ENCODE measurements around the gene ADGRG4.

ADGRG4 gene

DNA sequence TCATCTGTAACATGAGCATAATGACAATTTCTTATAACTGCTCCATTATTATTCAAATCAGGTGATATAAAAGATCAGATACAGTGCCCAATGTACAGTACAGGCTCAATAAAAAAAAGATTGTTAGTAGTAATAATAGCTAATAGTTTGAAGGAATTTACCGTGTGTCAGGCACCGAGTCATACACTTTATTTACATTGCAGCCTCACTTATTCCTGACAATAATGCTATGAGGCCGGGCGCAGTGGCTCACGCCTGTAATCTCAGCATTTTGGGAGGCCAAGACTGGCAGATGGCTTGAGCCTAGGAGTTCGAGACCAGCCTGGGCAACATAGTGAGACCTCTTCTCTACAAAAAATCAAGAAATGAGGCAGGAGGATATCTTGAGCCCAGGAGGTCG, 39.4 kb upstream of the ADGRG4 start:
- Histone ChIP-seq H3K36me3 (ENCODE audit: insufficient read depth, insufficient read length, low read length) (no peaks in the 10 kb centered on the region), H3K9ac (ENCODE audit: insufficient read length, low read depth) (no peak overlapping the region), H3K27me3 (ENCODE audit: insufficient read depth, insufficient read length) (no peaks in the 10 kb centered on the region), H3K4me3 (ENCODE audit: insufficient read length, low read depth) (no peak overlapping the region), H3K4me1 (ENCODE audit: insufficient read depth, insufficient read length) (no peaks in the 10 kb centered on the region), H3K9me3 (ENCODE audit: insufficient read depth, low read length) (no peaks in the 10 kb centered on the region)
- DNase-seq (ENCODE audit: low read depth, low spot score) = no peak
- TF ChIP-seq YY1 (IDR thresholded peaks at IDR 0.05; ENCODE audit: insufficient read depth, insufficient read length) = no peak
- no peak for TF ChIP-seq ZNF274 (IDR thresholded peaks at IDR 0.05; ENCODE audit: low read depth, low read length)
- no peak for TF ChIP-seq SUZ12 (IDR thresholded peaks at IDR 0.05; ENCODE audit: extremely low read depth, insufficient read depth, insufficient read length)

DNA sequence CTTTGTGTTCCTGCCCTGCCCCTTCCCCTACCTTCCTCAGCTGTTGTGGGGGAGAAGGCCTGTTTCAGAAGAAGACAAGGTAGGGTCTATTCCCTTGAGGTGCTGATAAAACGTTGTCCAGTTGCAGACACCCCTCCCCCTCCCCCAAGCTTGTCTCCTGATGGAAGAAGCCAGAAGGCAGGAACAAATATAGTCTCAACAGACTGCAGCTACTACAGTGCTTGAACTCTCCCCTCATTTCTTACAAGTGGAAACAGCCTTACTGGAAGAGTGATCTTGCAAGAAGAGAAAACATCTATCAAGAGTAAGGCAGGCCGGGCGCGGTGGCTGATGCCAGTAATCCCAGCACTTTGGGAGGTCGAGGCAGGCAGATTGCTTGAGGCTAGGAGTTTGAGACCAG, 38.5 kb upstream of the ADGRG4 start:
- DNase-seq (ENCODE audit: low read depth, low spot score) = no peak
- no peak overlapping the region for H3K4me3 ChIP-seq (ENCODE audit: insufficient read length, low read depth)
- no peaks in the 10 kb centered on the region for H3K27me3 ChIP-seq (ENCODE audit: insufficient read depth, insufficient read length)
- no peaks in the 10 kb centered on the region for H3K9me3 ChIP-seq (ENCODE audit: insufficient read depth, low read length)
- no peak for TF ChIP-seq ZNF274 (IDR thresholded peaks at IDR 0.05; ENCODE audit: low read depth, low read length)
- TF ChIP-seq SUZ12 (IDR thresholded peaks at IDR 0.05; ENCODE audit: extremely low read depth, insufficient read depth, insufficient read length) = no peak
- no peak for TF ChIP-seq YY1 (IDR thresholded peaks at IDR 0.05; ENCODE audit: insufficient read depth, insufficient read length)
- no peak overlapping the region for H3K9ac ChIP-seq (ENCODE audit: insufficient read length, low read depth)
- no peaks in the 10 kb centered on the region for H3K4me1 ChIP-seq (ENCODE audit: insufficient read depth, insufficient read length)
- H3K36me3 ChIP-seq (ENCODE audit: insufficient read depth, insufficient read length, low read length) = no peaks in the 10 kb centered on the region

DNA sequence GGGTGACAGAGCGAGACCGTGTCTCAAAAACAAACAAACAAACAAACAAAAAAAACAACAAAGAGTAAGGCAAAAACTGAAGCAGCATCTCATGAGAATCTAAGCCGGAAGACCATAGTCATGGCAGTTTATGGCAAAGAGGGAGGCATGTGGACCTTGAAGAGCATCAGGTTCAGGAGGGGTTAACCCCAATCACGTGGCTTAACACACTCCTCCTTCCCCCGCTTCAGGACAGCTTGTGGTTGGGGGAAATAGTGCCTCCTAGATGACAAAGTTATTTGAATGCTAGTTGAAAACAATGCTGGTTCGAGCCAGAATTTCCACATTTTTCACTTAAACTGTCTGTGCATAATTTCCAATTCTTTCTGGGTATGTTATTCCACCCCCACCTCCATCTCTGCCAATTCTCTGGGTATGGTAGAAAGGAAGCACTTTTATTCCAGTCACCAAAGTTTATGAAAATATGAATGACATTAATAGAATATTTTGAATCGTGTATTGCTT, 37.9 kb upstream of the ADGRG4 start:
- Histone ChIP-seq H3K9ac (ENCODE audit: insufficient read length, low read depth) (no peak overlapping the region), H3K27me3 (ENCODE audit: insufficient read depth, insufficient read length) (no peaks in the 10 kb centered on the region), H3K4me3 (ENCODE audit: insufficient read length, low read depth) (no peak overlapping the region), H3K4me1 (ENCODE audit: insufficient read depth, insufficient read length) (no peaks in the 10 kb centered on the region), H3K9me3 (ENCODE audit: insufficient read depth, low read length) (no peaks in the 10 kb centered on the region), H3K36me3 (ENCODE audit: insufficient read depth, insufficient read length, low read length) (no peaks in the 10 kb centered on the region)
- no peak for DNase-seq (ENCODE audit: low read depth, low spot score)
- TF ChIP-seq SUZ12 (IDR thresholded peaks at IDR 0.05; ENCODE audit: extremely low read depth, insufficient read depth, insufficient read length) = no peak
- TF ChIP-seq ZNF274 (IDR thresholded peaks at IDR 0.05; ENCODE audit: low read depth, low read length) = no peak
- no peak for TF ChIP-seq YY1 (IDR thresholded peaks at IDR 0.05; ENCODE audit: insufficient read depth, insufficient read length)

DNA sequence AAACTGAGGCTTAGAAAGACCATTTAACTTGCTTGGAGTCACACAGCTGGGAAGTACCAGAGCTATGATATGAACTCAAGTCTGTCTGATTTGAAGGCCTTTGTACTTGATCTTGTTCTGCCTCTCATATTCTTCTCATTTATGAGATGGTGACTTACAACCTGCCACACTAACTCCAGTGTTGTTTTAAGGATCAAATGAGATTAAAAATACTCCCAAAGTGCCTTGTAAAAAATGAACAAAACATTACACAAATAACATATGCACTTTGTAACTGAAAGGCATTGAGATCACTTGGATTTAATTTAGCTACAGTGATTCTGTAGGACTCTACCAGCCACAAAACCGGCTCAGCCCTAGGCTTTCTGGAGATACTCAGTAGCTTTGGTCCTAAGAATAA, 33.9 kb upstream of the ADGRG4 start:
- Histone ChIP-seq H3K27me3 (ENCODE audit: insufficient read depth, insufficient read length) (no peaks in the 10 kb centered on the region), H3K4me3 (ENCODE audit: insufficient read length, low read depth) (no peak overlapping the region), H3K36me3 (ENCODE audit: insufficient read depth, insufficient read length, low read length) (no peaks in the 10 kb centered on the region), H3K9ac (ENCODE audit: insufficient read length, low read depth) (no peak overlapping the region), H3K4me1 (ENCODE audit: insufficient read depth, insufficient read length) (no peaks in the 10 kb centered on the region), H3K9me3 (ENCODE audit: insufficient read depth, low read length) (no peaks in the 10 kb centered on the region)
- DNase-seq (ENCODE audit: low read depth, low spot score) = no peak
- TF ChIP-seq SUZ12 (IDR thresholded peaks at IDR 0.05; ENCODE audit: extremely low read depth, insufficient read depth, insufficient read length) (no peak), ZNF274 (IDR thresholded peaks at IDR 0.05; ENCODE audit: low read depth, low read length) (no peak), YY1 (IDR thresholded peaks at IDR 0.05; ENCODE audit: insufficient read depth, insufficient read length) (no peak)

DNA sequence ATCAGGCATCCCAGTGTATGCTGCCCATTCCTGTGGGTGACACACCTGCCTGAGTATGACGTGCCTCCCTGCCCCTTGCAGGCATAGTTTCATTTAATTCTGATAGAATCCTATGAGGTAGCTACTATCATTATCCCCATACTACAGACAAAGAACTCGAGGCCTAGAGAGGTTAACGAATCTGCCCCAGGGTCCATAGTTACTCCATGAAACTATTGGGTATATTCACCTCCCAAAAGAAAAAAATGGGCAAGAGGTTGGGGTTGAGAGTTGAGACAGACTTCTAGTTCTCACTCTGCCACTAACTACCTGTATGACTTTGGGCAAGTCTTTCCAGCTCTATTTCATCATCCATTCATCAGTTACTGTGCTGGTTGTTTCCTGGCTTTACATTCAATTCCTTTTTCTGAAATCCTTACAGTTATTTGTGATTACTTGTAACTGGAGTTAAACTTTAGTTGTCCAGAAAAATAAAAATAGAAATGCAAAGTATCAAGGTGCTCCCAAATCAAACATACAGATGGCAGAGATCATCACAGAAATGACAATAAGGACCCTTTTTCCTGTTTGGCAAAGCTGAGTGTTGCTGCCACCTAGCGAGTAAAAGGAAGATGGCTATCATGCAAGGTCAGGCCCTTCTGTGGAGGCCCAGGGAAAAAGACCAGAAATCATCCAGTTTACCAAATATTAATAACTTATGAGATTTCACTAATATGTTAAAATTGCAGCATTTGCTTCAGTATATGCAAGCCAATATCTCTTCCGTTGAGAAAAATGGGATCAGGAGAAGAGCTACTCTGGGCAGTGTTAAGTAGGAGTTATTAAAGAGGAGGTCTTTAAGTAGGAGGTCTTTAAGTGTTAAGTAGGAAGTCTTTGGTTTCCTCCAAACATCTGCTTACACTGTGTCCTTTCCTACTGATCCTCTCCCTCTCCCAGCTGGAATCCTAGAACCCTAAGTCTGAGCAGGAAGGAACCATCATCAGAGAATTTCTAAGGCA, 32.4 kb upstream of the ADGRG4 start:
- DNase-seq (ENCODE audit: low read depth, low spot score) = no peak
- Histone ChIP-seq H3K36me3 (ENCODE audit: insufficient read depth, insufficient read length, low read length) (no peaks in the 10 kb centered on the region), H3K9me3 (ENCODE audit: insufficient read depth, low read length) (no peaks in the 10 kb centered on the region), H3K4me1 (ENCODE audit: insufficient read depth, insufficient read length) (no peaks in the 10 kb centered on the region), H3K27me3 (ENCODE audit: insufficient read depth, insufficient read length) (no peaks in the 10 kb centered on the region), H3K9ac (ENCODE audit: insufficient read length, low read depth) (no peak overlapping the region), H3K4me3 (ENCODE audit: insufficient read length, low read depth) (no peak overlapping the region)
- TF ChIP-seq ZNF274 (IDR thresholded peaks at IDR 0.05; ENCODE audit: low read depth, low read length) (no peak), YY1 (IDR thresholded peaks at IDR 0.05; ENCODE audit: insufficient read depth, insufficient read length) (no peak)

DNA sequence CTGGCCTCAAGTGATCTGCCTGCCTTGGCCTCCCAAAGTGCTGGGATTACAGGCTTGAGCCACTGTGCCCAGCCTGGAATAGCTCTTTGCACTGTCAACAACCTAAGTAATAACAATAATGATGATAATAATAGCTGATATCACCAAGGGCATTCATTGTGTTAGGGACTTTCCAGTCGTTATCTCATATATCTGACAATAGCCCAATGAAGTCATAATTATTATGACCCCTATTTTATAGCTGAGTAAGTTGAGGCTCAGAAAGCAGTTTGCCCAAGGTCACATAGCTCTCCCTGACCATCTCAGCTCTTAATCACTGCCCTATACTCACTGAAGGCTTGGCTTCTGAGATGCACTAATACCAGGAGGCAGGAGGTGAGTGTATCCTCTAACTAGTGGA, 30.8 kb upstream of the ADGRG4 start:
- H3K36me3 ChIP-seq (ENCODE audit: insufficient read depth, insufficient read length, low read length) = no peaks in the 10 kb centered on the region
- no peak overlapping the region for H3K4me3 ChIP-seq (ENCODE audit: insufficient read length, low read depth)
- no peak for TF ChIP-seq YY1 (IDR thresholded peaks at IDR 0.05; ENCODE audit: insufficient read depth, insufficient read length)
- no peak for TF ChIP-seq ZNF274 (IDR thresholded peaks at IDR 0.05; ENCODE audit: low read depth, low read length)
- no peak for TF ChIP-seq SUZ12 (IDR thresholded peaks at IDR 0.05; ENCODE audit: extremely low read depth, insufficient read depth, insufficient read length)
- no peak for DNase-seq (ENCODE audit: low read depth, low spot score)
- H3K27me3 ChIP-seq (ENCODE audit: insufficient read depth, insufficient read length) = no peaks in the 10 kb centered on the region
- H3K4me1 ChIP-seq (ENCODE audit: insufficient read depth, insufficient read length) = no peaks in the 10 kb centered on the region
- no peaks in the 10 kb centered on the region for H3K9me3 ChIP-seq (ENCODE audit: insufficient read depth, low read length)
- H3K9ac ChIP-seq (ENCODE audit: insufficient read length, low read depth) = no peak overlapping the region

DNA sequence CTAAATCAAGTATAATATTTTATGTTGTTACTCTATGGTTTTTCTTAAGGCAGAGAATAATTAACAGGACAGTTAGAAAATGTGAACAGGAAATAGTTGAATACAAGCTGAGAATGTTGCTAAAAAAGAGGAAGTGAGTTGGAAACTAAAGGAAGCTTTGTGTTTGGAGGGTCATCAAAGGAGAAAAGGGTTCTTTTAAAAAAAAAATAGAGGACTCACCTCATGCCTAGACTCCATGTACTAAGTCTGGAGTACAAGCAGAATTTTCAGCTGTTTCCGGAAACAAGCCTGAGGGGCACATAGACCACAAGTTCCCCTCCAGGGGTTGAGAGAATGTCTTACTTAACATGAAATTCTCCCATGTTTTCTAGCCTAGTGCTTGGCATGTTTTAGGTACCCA, 29.5 kb upstream of the ADGRG4 start:
- Histone ChIP-seq H3K27me3 (ENCODE audit: insufficient read depth, insufficient read length) (no peaks in the 10 kb centered on the region), H3K36me3 (ENCODE audit: insufficient read depth, insufficient read length, low read length) (no peaks in the 10 kb centered on the region), H3K9ac (ENCODE audit: insufficient read length, low read depth) (no peak overlapping the region), H3K4me1 (ENCODE audit: insufficient read depth, insufficient read length) (no peaks in the 10 kb centered on the region), H3K4me3 (ENCODE audit: insufficient read length, low read depth) (no peak overlapping the region), H3K9me3 (ENCODE audit: insufficient read depth, low read length) (no peaks in the 10 kb centered on the region)
- TF ChIP-seq SUZ12 (IDR thresholded peaks at IDR 0.05; ENCODE audit: extremely low read depth, insufficient read depth, insufficient read length) (no peak), ZNF274 (IDR thresholded peaks at IDR 0.05; ENCODE audit: low read depth, low read length) (no peak), YY1 (IDR thresholded peaks at IDR 0.05; ENCODE audit: insufficient read depth, insufficient read length) (no peak)
- no peak for DNase-seq (ENCODE audit: low read depth, low spot score)
